ENCODE measurements around the gene MICAL1.

Gene MICAL1

DNA sequence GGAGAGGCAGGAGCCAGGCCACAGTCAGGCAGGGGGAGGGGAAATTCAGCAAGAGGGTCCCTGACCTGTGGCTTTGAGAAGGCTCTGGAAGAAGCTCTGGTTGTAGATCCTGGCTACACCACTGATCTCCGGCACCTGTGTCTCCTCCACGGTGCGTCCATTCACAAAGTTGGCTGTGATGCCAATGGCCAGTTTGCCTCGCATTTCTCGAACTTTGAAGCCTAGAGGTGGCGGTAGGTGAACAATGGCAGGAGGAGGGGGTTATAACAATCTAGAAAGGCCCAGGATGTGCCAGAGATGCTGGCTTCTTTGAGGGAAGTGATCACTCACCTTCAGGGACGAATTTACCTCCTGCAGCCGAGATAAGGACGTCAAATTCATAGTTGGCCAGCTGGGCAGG is 3.4 kb downstream of the MICAL1 start:
- no peak for DNase-seq (ENCODE audit: low read depth)
- TF ChIP-seq, protein P1, sequence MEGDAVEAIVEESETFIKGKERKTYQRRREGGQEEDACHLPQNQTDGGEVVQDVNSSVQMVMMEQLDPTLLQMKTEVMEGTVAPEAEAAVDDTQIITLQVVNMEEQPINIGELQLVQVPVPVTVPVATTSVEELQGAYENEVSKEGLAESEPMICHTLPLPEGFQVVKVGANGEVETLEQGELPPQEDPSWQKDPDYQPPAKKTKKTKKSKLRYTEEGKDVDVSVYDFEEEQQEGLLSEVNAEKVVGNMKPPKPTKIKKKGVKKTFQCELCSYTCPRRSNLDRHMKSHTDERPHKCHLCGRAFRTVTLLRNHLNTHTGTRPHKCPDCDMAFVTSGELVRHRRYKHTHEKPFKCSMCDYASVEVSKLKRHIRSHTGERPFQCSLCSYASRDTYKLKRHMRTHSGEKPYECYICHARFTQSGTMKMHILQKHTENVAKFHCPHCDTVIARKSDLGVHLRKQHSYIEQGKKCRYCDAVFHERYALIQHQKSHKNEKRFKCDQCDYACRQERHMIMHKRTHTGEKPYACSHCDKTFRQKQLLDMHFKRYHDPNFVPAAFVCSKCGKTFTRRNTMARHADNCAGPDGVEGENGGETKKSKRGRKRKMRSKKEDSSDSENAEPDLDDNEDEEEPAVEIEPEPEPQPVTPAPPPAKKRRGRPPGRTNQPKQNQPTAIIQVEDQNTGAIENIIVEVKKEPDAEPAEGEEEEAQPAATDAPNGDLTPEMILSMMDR (conservative IDR thresholded peaks at IDR 0.05; ENCODE audit: low read depth, low read length), result no peak
- no peak overlapping the region for H3K4me3 ChIP-seq (ENCODE audit: low read length)

DNA sequence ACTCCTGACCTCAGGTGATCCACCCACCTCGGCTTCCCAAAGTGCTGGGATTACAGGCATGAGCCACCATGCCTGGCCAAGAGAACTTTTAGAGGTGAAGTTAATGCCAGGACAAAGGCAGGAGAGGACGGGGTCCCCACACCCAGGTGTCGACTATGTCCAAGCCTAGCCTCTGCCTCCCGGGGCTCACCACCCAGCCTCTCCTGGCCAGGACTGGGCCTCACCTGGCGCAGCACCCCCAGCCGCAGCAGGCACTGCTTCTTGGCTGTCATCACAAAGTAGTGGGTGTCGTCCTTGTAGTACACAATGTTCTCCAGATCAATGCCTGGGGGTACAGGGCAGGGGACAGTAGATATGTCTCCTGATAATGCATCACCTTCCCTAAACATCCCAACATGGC is 4.2 kb downstream of the MICAL1 start:
- H3K4me3 ChIP-seq (ENCODE audit: low read length), result no peak overlapping the region
- TF ChIP-seq, protein P1 (conservative IDR thresholded peaks at IDR 0.05; ENCODE audit: low read depth, low read length), result no peak
- DNase-seq (ENCODE audit: low read depth), result no peak

DNA sequence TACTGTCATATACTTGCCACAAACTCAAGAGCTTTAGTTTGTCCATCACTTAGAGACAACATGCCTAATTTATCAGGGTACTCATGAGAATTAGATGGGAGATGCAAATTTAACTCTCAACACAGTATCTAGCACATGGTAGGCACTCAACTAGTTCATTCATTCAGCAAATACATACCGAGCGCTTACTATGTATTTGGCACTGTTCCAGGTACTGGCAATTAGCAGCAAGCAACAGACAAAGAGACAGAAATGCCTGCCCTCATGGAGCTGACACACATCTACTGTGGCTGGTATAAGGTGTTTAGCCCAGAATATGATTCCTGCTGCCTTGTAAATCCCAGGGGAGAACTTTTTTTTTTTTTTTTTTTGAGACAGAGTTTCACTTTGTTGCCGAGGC is 4.8 kb downstream of the MICAL1 start:
- H3K4me3 ChIP-seq (ENCODE audit: low read length), result no peak overlapping the region
- DNase-seq (ENCODE audit: low read depth), result no peak
- TF ChIP-seq, protein P1 (conservative IDR thresholded peaks at IDR 0.05; ENCODE audit: low read depth, low read length), result no peak

DNA sequence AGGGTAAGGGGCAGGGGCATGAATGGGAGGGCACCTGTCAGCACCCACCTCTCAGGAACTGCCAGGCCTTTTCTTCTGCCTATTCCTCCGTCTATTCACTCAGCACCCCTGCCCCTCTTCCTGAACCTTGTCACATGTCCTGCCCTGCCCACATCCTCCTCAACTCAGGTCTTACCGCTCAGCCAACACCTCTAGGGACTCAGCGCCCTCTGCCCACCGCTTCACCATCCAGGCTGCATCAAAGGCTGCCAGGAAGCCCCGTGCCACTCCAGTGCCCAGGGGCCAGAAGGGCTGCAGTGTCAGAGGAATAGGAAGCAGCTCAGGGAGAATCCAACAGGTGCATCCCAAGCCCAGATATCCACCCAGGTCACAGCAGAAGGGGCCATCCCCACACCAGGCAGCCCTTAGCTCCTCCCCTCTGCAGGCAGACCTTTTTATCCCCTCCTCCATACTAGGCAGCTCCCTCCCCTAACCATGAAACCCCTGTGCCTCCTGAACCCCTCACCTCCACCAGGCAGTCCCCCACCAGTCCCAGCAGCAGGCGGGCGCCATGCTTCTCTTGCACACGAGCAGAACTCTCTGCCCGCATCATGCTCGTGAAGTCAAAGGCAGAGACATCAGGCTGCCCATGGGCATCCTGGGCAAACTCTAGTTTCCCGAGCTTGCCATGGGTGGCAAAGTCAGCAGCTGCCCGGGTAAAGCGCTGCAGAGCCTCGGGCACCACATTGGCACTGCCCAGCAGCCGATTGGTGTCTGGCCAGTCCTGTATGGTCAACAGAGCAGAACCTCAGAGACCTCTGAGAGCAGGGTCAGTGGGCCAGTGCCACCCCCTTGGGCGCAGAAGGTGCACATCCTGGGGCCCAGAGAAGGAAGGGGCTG is 5.5 kb downstream of the MICAL1 start:
- TF ChIP-seq, protein P1 (conservative IDR thresholded peaks at IDR 0.05; ENCODE audit: low read depth, low read length), result no peak
- H3K4me3 ChIP-seq (ENCODE audit: low read length), result no peak overlapping the region
- DNase-seq (ENCODE audit: low read depth), result no peak

DNA sequence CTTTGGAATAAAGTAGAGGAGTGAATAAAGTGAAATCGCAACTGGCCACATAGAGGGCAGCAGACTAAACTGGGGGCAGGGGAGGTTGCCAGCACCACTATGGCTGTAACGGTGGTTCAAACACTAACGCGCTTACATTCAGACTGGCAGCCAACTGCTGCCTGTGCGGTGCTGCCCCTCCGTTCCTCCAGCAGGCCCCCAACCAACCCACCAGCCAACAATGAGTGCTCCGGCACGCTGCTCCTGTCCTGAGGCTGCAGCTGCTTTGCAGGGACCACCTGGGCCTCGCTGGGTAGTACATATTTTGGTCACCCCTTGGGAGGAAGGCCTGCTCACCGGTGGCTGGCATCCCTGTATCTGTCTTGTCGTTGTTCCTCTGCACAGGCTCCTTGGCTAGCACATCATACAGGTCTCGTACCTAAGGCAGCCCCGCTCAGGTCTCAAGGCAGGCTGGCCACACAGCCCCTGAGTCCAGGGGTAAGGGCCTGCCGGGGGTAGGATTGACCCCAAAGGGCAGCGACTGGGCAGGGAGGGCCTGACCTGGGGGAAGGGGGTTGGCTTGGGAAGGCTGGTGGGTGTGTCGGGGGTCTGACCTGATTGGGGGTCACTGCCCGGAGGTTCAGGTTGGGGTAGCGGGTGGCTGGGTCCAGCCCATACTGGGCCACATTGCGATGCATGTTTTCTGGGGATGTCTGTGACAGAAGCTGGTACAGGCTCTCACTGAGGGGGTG is 6.3 kb downstream of the MICAL1 start:
- no peak for DNase-seq (ENCODE audit: low read depth)
- TF ChIP-seq, protein P1 (conservative IDR thresholded peaks at IDR 0.05; ENCODE audit: low read depth, low read length), result no peak
- H3K4me3 ChIP-seq (ENCODE audit: low read length), result no peak overlapping the region

DNA sequence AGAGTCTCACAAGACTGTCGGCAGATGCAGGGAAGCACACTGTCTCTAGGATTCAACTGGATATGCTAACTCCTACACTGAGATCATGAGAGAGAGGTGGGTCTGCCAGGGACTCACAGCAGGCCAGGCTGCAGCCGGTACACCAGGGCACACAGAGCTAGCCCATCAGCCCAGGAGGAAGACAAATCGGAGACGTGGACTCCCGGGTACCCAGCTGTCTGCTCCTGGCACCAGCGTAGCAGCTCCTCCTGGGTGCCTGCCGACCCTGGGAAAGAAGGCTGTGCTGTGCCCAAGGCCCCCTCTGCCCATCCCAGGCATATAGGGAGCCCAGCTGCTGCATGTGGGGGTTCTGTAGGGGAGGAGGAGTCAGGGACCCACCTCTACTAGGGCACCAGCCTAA is 7.0 kb downstream of the MICAL1 start:
- no peak for DNase-seq (ENCODE audit: low read depth)
- TF ChIP-seq, protein P1 (conservative IDR thresholded peaks at IDR 0.05; ENCODE audit: low read depth, low read length), result no peak
- H3K4me3 ChIP-seq (ENCODE audit: low read length), result no peak overlapping the region

All from retinal pigment epithelial cell (primary cell).